ENCODE data around the gene SLC7A7. TPM values are rescaled to one million over a fixed set of nuclear protein-coding genes. Genes with fewer than 3 reads are reported as not detected.
"Not testable (repeated sequence)": the region's sequence is repeated elsewhere in the genome, so short reads cannot be mapped to it uniquely, and the experiment has no call there.

SLC7A7 gene
- polyA plus RNA-seq, 1 donor: 660 TPM

DNA sequence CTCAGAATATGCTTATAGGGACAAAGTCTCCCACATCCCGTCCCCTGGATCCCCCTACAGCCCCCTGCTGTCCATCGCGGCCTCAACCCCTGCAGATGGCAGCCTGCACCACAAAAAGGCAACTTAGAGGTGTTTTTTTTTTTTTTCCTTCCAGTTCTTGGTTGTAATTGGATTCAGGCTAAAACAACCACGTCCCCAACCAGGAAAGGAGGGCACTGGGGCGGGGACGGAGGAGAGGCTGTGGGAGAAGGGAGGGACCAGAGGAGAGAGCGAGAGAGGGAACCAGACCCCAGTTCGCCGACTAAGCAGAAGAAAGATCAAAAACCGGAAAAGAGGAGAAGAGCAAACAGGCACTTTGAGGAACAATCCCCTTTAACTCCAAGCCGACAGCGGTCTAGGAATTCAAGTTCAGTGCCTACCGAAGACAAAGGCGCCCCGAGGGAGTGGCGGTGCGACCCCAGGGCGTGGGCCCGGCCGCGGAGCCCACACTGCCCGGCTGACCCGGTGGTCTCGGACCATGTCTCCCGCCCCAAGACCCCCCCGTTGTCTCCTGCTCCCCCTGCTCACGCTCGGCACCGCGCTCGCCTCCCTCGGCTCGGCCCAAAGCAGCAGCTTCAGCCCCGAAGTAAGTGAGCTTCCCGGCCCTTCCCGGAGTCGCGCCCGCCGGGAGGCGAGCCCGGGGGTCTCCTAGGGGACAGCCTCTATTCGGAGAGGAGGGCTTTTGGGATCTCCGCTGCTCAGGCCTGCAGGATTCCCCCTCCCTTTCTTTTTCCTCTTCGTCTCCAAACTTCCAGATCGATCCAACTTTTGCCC is 21.3 kb upstream of the SLC7A7 start, which contains the start of gene MMP14:
Gene MMP14 (plus strand): TSS at position 285 of the 813 bp plus-strand sequence. CDS start 233 bp downstream, at position 518.
- Histone ChIP-seq H3K36me3 (ENCODE audit: control insufficient read depth, insufficient read depth, low read length) (peaks cover 34% of the 10 kb centered on the region), H3K27ac (ENCODE audit: low read length) (peak within 1 kb of the TSS; percentile 95), H3K9me3 (ENCODE audit: control insufficient read depth, low read depth, low read length) (peaks cover 4% of the 10 kb centered on the region), H3K27me3 (ENCODE audit: control insufficient read depth, insufficient read depth, low read length) (no peaks in the 10 kb centered on the region), H3K4me1 (ENCODE audit: control insufficient read depth, insufficient read depth, low read length) (peaks cover 19% of the 10 kb centered on the region), H3K4me3 (ENCODE audit: low read length) (peak within 1 kb of the TSS; percentile 98)
- WGBS (ENCODE audit: insufficient coverage, low lambda C conversion rate): 13% methylated on average over 2 of the region's 46 CpGs
- peak; percentile 70 to 85 for DNase-seq

DNA sequence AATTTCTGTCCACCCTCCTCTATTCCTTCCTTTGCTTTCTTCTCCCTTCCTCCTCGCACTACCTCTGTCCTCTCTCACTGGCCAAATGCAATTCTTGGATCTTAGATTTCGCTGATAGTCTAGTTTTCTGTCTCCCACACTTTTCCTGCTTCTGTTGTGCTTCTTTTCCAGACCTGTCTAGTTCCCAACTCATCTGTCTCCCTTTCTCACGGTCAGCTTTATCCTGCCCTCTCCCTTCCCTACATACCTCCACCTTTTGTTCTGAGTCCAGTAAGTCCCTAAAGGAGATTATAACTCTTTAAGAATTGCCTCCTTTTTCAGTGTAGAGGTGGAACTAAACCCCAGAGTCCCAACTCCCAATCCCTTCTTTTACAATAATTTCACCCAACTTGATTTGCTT is 20.3 kb upstream of the SLC7A7 start:
- Histone ChIP-seq H3K36me3 (ENCODE audit: control insufficient read depth, insufficient read depth, low read length) (peaks cover 24% of the 10 kb centered on the region), H3K4me3 (ENCODE audit: low read length) (no peak overlapping the region), H3K4me1 (ENCODE audit: control insufficient read depth, insufficient read depth, low read length) (peaks cover 24% of the 10 kb centered on the region), H3K9me3 (ENCODE audit: control insufficient read depth, low read depth, low read length) (peaks cover 4% of the 10 kb centered on the region), H3K27ac (ENCODE audit: low read length) (peak overlapping the region; percentile 95), H3K27me3 (ENCODE audit: control insufficient read depth, insufficient read depth, low read length) (no peaks in the 10 kb centered on the region)
- DNase-seq: no peak
- WGBS (ENCODE audit: insufficient coverage, low lambda C conversion rate): 86% methylated on average over 3 of the region's 3 CpGs

DNA sequence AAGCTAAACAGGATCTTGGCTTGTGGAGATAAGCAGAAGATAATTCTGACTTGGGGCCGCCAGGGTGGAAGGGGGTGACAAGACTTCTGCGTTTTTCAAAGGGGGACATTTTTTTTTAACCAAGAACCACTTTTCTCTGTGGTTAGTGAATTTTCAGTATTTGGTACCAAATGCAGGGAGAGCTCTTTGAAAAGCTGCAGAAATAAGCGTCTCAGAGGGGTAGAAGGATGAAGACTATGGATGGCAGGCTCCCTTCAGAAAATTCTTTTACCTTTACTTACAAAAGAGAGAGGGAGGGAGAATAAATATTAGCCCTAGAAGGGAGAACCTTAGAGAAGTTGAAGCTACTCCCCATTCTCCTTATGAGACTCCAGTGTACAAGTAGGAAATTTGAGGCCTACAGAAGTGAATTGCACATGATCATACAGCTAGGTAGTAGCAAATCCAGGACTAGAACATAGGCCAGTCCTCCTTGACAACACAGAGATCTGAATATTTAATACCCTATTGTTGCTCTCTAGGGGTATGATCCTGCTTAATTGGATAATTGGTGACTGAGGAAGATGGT is 15.3 kb upstream of the SLC7A7 start:
- Histone ChIP-seq H3K36me3 (ENCODE audit: control insufficient read depth, insufficient read depth, low read length) (peaks cover 18% of the 10 kb centered on the region), H3K4me1 (ENCODE audit: control insufficient read depth, insufficient read depth, low read length) (peaks cover 7% of the 10 kb centered on the region), H3K9me3 (ENCODE audit: control insufficient read depth, low read depth, low read length) (no peaks in the 10 kb centered on the region), H3K4me3 (ENCODE audit: low read length) (peak overlapping the region; percentile 83), H3K27ac (ENCODE audit: low read length) (no peak overlapping the region), H3K27me3 (ENCODE audit: control insufficient read depth, insufficient read depth, low read length) (no peaks in the 10 kb centered on the region)
- no peak for DNase-seq
- WGBS (ENCODE audit: insufficient coverage, low lambda C conversion rate): no CpG with 5 or more reads among the region's 3 CpGs

DNA sequence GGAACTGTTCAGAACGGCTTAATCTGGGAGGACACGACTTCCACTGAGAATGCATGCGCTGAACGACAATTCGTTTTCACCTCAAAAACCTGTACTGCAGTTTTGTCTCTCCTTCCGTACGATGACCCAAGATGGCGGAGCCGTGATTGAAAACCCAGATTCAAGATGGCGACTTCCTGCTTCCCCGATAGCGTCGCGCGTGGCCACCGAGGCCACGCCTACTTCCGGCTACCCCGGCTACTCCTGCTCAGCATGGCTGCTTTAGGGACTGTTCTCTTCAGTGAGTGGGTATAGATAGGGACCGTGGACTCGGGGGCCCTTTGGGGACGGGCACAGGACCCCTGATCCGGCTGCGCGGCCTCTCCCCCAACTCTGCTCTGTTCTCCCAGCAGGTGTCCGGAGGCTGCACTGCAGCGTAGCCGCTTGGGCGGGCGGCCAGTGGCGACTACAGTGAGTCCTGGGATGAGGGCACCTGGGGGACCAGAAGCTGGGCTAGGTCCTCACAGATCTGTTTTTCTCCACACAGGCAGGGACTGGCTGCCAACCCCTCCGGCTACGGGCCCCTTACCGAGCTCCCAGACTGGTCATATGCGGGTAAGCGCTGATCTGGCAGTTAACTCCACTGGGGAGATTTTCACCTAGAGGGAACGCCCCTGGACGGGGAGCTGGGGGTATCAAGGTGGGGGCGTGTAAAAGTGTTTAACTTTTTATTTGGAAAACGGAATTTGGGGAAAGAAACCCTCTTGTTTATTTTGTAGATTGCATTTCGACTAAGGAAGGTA is 14.6 kb upstream of the SLC7A7 start, which contains the start of gene MRPL52:
Gene MRPL52 (plus strand): TSS at position 227 of the 782 bp plus-strand sequence. CDS start 26 bp downstream, at position 253.
- Histone ChIP-seq H3K4me3 (ENCODE audit: low read length) (peak within 1 kb of the TSS; percentile 83), H3K36me3 (ENCODE audit: control insufficient read depth, insufficient read depth, low read length) (peaks cover 15% of the 10 kb centered on the region), H3K27ac (ENCODE audit: low read length) (peak within 1 kb of the TSS; percentile 6), H3K9me3 (ENCODE audit: control insufficient read depth, low read depth, low read length) (no peaks in the 10 kb centered on the region), H3K4me1 (ENCODE audit: control insufficient read depth, insufficient read depth, low read length) (peaks cover 8% of the 10 kb centered on the region), H3K27me3 (ENCODE audit: control insufficient read depth, insufficient read depth, low read length) (no peaks in the 10 kb centered on the region)
- peak; percentile 93 to 96 for DNase-seq
- 0% methylated on average over 3 of the region's 41 CpGs for WGBS (ENCODE audit: insufficient coverage, low lambda C conversion rate)

DNA sequence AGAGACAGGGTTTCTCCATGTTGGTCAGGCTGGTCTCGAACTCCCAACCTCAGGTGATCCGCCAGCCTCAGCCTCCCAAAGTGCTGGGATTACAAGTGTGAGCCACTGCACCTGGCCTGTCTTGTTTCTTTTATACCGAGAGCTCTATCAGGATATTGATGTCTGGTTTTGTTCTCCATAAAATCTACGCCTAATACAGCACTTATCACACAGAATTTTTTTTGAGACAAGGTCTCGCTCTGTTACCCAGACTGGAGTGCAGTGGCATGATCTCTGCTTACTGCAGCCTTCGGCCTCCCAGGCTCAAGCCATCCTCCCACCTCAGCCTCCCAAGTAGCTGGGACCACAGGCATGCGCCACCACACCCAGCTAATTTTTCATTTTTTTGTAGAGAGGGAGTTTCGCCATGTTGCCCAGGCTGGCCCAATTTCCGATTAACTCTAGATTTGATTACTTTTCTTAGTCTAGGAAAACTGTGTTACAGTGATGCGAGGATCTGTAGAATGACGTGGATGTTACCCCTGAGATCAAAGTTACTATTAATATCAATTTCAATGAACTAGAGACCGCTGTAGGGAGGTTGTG is 13.9 kb upstream of the SLC7A7 start:
- peak overlapping the region; percentile 6 for H3K27ac ChIP-seq (ENCODE audit: low read length)
- WGBS (ENCODE audit: insufficient coverage, low lambda C conversion rate): 90% methylated on average over 2 of the region's 12 CpGs
- not testable (repeated sequence) for H3K9me3 ChIP-seq (ENCODE audit: control insufficient read depth, low read depth, low read length); DNase-seq; H3K27me3 ChIP-seq (ENCODE audit: control insufficient read depth, insufficient read depth, low read length)
- peaks cover 10% of the 10 kb centered on the region for H3K4me1 ChIP-seq (ENCODE audit: control insufficient read depth, insufficient read depth, low read length)
- H3K4me3 ChIP-seq (ENCODE audit: low read length): peak overlapping the region; percentile 83
- H3K36me3 ChIP-seq (ENCODE audit: control insufficient read depth, insufficient read depth, low read length): peaks cover 10% of the 10 kb centered on the region

DNA sequence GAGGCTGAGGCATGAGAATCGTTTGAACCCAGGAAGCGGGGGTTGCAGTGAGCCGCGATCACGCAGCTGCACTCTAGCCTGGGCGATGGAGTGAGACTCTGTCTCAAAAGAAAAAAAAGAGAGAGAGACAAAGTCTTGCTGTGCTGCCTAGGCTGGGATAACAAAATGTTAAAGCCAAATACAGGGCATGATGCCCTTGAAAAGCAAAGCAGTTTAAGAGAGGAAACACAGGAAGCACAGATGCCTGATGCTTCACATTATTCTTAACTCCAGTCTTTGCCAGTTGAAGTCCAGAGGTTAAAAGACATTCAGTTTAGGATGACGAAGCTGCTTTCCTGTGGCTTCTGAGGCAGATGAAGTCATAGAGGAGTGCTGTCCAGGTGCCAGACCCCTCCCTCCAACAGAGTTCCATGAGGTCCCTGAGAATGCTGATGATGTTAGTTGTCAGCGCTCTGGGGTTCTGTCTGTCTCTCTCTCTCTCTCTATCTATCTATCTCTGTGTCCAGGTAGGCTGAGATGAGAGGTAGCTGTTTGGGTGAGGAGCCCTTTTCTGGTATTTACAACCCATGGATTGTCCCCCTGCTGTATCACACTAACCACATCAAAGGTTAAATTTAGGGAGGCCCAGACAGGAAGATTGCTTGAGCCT is 9.6 kb upstream of the SLC7A7 start:
- no peak overlapping the region for H3K4me3 ChIP-seq (ENCODE audit: low read length)
- WGBS (ENCODE audit: insufficient coverage, low lambda C conversion rate): 67% methylated on average over 1 of the region's 8 CpGs
- no peaks in the 10 kb centered on the region for H3K36me3 ChIP-seq (ENCODE audit: control insufficient read depth, insufficient read depth, low read length)
- DNase-seq: peak in 1 of 2 donors; percentile 87
- H3K27ac ChIP-seq (ENCODE audit: low read length): no peak overlapping the region
- no peaks in the 10 kb centered on the region for H3K9me3 ChIP-seq (ENCODE audit: control insufficient read depth, low read depth, low read length)
- H3K27me3 ChIP-seq (ENCODE audit: control insufficient read depth, insufficient read depth, low read length): no peaks in the 10 kb centered on the region
- H3K4me1 ChIP-seq (ENCODE audit: control insufficient read depth, insufficient read depth, low read length): peaks cover 37% of the 10 kb centered on the region

DNA sequence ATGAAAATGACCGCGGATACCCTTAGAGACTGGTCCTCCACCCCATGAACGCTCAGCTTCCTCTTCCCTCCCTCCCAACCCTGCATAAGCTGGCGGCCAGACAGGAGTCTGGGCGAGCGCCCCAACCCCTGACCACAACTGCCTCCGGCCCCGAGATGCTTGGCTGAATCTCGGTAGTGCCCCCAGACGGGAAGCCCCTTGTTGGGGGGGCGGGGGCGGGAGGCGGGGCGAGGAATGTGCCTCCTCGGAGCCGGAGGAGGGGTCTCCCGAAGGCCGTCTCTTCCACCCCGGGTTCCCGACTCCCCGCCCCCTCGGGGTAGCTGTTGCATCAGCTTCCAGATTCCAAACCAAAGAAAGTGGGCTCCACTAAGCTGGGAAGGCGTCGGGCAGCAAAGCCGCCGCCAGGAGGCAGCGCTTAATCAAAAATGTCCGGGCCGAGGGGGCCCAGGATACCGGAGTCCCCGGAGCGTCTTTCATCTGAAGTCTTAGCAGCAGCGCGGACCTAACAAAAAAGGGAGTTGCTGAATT is 7.4 kb upstream of the SLC7A7 start:
- peak overlapping the region; percentile 45 for H3K4me3 ChIP-seq (ENCODE audit: low read length)
- H3K27ac ChIP-seq (ENCODE audit: low read length): peak overlapping the region; percentile 98
- peaks cover 56% of the 10 kb centered on the region for H3K4me1 ChIP-seq (ENCODE audit: control insufficient read depth, insufficient read depth, low read length)
- no peaks in the 10 kb centered on the region for H3K36me3 ChIP-seq (ENCODE audit: control insufficient read depth, insufficient read depth, low read length)
- WGBS (ENCODE audit: insufficient coverage, low lambda C conversion rate): no CpG with 5 or more reads among the region's 34 CpGs
- DNase-seq: peak; percentile 82 to 87
- H3K9me3 ChIP-seq (ENCODE audit: control insufficient read depth, low read depth, low read length): no peaks in the 10 kb centered on the region
- H3K27me3 ChIP-seq (ENCODE audit: control insufficient read depth, insufficient read depth, low read length): no peaks in the 10 kb centered on the region

DNA sequence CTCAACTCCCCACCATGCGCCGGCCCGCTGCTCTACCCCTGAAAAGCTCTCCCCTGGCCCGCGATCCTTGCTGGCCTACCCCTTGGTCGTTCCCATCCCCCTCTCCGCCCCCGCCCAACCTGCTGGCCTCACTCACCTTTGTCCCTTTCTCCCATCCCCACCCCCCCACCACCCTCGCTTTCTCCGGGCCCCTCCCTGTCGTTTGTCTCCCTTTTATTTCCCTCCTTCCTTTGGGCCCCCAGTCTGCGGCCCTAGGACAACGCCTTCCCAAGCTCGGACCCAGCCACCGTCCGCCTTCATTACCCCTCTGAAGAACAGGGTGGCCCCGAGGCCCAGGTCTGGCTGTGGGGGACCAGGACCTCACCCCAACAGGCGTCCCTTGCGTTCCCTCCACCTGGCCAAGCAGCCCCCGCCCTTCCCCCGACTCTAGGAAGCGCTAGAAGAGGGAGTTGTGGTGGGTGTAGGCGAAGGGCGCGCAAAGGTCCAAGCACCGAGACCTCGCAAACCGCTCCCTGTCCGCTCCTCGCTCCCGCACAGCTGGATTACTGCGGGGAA is 6.9 kb upstream of the SLC7A7 start:
- no CpG with 5 or more reads among the region's 32 CpGs for WGBS (ENCODE audit: insufficient coverage, low lambda C conversion rate)
- H3K4me3 ChIP-seq (ENCODE audit: low read length): peak overlapping the region; percentile 45
- H3K27ac ChIP-seq (ENCODE audit: low read length): peak overlapping the region; percentile 98
- no peaks in the 10 kb centered on the region for H3K9me3 ChIP-seq (ENCODE audit: control insufficient read depth, low read depth, low read length)
- H3K36me3 ChIP-seq (ENCODE audit: control insufficient read depth, insufficient read depth, low read length): no peaks in the 10 kb centered on the region
- peaks cover 58% of the 10 kb centered on the region for H3K4me1 ChIP-seq (ENCODE audit: control insufficient read depth, insufficient read depth, low read length)
- no peaks in the 10 kb centered on the region for H3K27me3 ChIP-seq (ENCODE audit: control insufficient read depth, insufficient read depth, low read length)
- peak in 1 of 2 donors; percentile 90 for DNase-seq

DNA sequence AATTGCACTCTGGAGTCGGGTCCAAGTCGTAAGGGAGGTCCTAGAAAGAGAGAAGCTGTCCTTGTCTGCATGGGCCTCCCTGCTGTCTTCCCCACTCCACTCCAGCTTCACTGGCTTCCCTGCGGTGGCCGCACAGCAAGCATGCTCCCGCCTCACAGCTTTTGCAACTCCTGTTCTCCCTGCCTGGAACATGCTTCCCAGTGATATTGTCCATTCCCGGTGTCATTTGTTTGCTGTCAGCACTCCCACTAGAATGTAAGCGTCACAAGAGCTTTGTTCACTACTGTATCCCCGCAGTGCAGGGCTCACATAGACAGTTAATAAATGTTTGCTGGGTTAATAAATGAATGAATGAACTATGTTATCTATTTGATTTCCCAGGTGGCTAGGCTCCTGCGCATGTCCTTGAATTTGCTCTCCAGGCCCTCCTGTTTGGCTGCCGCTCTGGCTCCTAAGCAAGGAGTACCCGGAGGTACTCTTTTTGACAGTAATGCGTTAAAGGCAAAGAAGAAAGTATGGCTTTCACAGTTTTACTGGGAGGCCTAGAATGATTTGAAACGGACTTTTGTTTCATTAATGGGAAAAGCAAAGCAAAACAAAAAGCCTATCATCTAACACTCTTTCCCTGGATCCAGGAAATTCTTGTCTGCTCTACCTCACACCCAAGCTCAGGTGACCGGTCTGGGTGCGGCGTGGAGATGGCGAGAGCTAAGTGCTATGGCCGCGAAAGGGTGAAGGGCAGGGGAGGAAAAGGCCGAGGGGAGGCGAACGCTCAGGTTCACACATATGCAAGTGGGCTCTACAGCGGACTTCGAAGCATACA is 6.2 kb upstream of the SLC7A7 start:
- WGBS (ENCODE audit: insufficient coverage, low lambda C conversion rate): 33% methylated on average over 4 of the region's 24 CpGs
- peak in 1 of 2 donors; percentile 92 for DNase-seq
- no peaks in the 10 kb centered on the region for H3K9me3 ChIP-seq (ENCODE audit: control insufficient read depth, low read depth, low read length)
- no peak overlapping the region for H3K4me3 ChIP-seq (ENCODE audit: low read length)
- H3K27me3 ChIP-seq (ENCODE audit: control insufficient read depth, insufficient read depth, low read length): no peaks in the 10 kb centered on the region
- peaks cover 62% of the 10 kb centered on the region for H3K4me1 ChIP-seq (ENCODE audit: control insufficient read depth, insufficient read depth, low read length)
- H3K36me3 ChIP-seq (ENCODE audit: control insufficient read depth, insufficient read depth, low read length): no peaks in the 10 kb centered on the region
- peak overlapping the region; percentile 98 for H3K27ac ChIP-seq (ENCODE audit: low read length)
